GM21423 (cell line): ENCODE data around the gene GPR153.
A peak's percentile ranks its signal among the peaks of the same experiment; 100 is the strongest.

Experiments used
- ATAC-seq: cut with Tn5 transposase; IDR thresholded peaks from one replicate; pipeline ENCODE4 v1.9.1; 2021; ENCODE audit warnings: mild to moderate bottlenecking, moderate library complexity; ENCODE audit not compliant: unreplicated experiment

The GPR153 gene

DNA sequence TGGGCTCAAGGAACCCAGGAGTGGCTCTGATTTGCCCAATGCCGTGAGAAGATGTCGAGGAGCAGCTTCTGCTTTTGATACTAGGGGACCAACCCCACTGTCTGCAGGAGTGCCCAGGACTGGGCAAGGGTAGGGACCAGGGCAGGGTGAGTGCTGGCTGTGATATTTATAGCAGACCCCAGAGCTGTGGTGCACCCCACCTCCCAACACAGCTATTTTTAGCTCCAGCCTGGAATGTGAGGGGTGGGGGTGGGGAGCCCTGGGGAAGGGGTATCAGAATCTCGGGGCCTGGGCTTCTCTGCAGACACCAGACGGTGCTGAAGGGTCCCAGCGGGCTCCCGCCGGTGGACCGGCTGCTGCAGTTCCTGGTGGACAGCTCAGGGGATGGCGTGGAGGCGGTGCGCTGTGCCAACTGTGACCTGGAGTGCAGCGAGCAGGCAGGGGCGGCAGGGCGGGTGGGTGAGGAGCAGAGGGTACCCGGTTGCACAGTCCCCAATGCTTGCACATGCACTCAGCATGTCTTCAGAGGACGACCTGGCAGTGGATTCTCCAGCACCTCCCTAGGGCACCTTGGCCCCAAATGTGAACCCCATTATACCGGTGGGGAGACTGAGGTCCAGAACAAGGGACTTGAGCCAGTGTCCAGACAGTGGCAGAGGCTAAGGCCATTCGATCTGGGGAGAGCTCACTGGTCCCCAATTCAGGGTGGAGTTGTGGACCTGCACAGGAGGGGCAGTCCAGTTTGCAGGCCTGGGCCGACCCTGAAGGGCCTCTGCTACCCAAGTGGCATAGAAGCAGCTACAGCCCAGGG is 53.6 kb downstream of the GPR153 start:
- no peak for ATAC-seq

- ATAC-seq = no peak
Observed at GRCh38 chr1:6206520-6206855, 54.4 kb downstream of the GPR153 start.

DNA sequence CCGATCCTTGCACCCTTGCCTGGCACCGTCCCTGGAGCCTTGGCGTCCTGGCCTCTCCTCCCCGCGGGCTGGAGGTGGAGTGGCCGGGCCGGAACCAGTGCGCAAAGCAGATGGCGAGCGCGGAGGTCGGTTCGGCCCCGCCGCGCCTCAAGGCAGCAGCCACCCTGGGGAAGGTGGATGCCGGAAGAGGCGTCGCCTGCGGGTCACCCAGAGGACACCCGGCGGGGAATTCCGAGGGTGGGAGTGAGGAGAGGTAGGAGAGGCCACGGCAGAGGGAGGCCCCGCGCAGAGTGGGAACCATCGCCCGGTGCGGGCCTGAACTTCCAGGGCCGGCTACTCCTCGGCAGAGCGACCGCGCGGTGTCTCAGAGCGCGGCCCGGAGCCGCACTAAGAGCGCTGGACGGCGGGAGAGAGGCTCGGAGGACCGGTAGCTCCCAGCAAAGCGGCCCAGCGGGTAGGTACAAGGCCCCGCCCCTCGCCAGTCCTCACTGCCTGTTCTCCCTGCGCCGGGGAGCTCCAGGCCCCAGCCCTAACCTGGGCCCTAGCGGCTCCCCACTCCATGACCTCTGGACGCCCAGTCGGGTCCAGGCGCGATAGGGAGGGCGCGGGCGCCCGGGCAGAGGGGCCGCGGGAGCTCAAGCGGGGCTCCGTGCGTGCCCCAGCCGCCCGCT is 54.9 kb downstream of the GPR153 start, which contains the start of gene RNF207:
TSS of gene RNF207 (plus strand) at position 271 of the 671 bp plus-strand sequence. CDS start 417 bp downstream, outside the sequence.
- ATAC-seq = peak; percentile 54

DNA sequence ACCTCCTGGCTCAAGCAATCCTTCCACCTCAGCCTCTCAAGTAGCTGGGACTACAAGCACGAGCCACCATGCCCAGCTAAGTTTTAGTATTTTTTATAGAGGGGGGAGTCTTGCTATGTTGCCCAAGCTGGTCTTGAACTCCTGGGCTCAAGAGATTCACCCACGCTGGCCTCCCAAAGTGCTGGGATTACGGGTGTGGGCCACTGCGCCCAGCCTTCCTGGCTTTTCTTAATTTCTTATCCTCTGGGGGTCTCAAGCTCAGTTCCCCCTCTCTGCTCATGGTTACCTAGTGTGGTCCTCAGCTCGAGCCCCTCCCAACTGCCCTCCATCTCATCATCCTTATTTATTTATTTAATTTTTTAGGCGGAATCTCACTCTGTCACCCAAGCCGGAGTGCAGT is 58.6 kb downstream of the GPR153 start:
- no peak for ATAC-seq

DNA sequence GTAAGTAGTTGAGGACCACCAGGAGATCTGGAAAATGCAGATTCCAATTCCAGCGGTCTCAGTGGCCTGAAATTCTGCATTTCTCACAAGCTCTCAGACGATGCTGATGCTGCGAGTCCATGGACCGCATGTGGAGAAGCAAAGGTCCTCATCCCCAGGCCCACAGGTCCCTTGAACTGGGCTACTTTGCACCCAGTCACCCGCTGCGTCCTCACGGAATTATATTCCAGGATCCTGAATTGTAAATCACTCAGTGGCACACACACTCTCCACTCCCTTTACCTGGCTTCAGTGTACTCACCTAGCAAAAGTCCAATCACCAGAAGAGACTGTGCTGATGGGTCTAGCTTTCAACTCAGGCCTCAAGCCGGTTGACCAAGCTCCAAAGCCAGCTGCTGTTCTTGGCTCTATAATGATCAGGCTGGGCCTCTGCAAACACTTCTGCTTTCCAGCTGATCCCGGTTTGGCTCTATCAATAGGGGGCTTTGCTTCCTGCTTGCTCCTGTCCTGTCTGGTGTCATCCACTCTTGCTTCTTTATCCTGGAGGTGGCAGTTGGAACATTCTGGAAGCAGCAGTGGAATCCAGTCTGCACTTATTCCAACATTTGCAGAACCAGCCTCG is 60.6 kb downstream of the GPR153 start:
- ATAC-seq = no peak

- peak; percentile 95 for ATAC-seq
Observed at GRCh38 chr1:6199298-6200187, 61.4 kb downstream of the GPR153 start, which contains the start of gene RPL22. Gene RPL22 (minus strand): TSS chr1:6199595. CDS start chr1:6199573, 22 bp downstream.

DNA sequence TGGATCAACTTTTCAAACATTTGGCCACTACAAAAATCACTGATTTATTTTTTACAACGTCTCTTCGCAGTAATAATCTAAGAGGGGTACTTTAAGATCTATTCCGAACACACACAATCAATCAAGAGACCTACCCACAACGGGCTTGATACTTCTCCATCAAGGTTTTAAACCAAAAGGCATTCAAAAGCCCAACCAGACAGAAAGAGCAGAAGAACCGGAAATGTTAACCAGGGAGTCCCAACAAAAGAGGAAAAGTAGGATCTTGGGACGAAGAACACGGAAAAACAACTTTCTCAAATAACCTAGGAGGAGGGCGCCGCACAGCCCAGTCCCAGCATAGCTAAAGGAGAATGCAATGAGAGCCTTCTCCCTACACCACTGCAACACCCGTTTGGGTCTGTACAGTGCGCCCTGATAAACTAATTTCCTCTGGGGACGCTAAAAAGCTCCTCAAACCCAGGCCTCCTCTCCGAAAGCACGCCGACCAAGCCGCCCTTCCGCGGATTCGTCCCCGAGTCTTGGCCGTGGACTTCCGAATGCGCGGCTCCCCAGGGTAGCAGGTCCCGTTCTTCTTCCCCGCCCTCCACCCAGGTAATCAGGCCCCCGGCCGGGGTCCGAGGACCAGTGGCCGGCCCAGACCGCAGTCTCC is 62.1 kb downstream of the GPR153 start:
- ATAC-seq = peak; percentile 19

DNA sequence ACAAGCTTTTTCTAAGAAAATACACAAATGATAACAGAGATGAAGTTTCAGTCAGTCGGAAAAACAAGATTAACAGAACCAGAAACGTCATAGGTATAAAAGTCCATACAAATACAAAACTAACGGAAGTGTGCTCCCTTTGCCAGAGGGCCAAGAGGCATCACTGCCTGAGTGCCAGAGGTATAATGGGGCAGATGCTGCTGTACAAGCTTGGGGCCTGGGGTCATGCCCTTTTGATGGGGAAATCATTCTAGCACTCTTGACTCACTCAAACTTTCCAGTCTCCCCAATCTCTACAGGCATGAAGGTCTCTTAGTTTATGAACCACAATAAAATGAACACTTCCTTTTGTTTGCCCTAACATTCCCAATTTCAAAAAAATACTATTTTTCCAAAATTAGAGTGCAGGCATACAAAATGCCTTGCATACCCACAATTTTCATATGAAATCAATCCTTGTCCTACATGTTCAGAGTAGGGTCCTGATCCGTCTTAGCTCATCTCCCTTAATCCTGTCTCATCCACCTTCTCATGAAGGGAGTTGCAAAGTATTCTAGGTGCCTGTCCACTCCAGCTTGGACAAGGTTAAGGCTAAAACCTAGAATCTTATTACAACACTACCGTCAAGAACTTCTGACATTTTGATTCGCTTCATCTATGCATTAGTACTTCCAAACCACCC is 63.0 kb downstream of the GPR153 start:
- ATAC-seq = no peak
